Measurements from ENCODE around the gene ANKRD23. TPM values are rescaled to one million over a fixed set of nuclear protein-coding genes. Genes with fewer than 3 reads are reported as not detected.

Gene ANKRD23
- total and polyA plus RNA-seq, 2 of the 13 experiments (the other 11 are each of a cell fraction or from before 2014, with no cell fraction given): 1.5 to 1.6 TPM

GRCh38 chr2:96867756-96868554 lies 24.1 kb upstream of the ANKRD23 start (continued):
- TF ChIP-seq ERF (CRISPR knock-in tag; IDR thresholded peaks at IDR 0.05) (no peak), ZNF501 (CRISPR knock-in tag; IDR thresholded peaks at IDR 0.05) (peak; percentile 45), ZNF446 (CRISPR knock-in tag; IDR thresholded peaks at IDR 0.05) (0 out of 2 replicates have a peak, but pooled peaks have one; percentile 9), BRF2 (CRISPR knock-in tag; IDR thresholded peaks at IDR 0.05) (no peak), RFXAP (CRISPR knock-in tag; IDR thresholded peaks at IDR 0.05; ENCODE audit: borderline replicate concordance) (no peak), KDM5B (CRISPR knock-in tag; IDR thresholded peaks at IDR 0.05; ENCODE audit: borderline replicate concordance) (peak; percentile 77), ZBTB1 (CRISPR knock-in tag; IDR thresholded peaks at IDR 0.05; ENCODE audit: borderline replicate concordance) (no peak), RORA (CRISPR knock-in tag; IDR thresholded peaks at IDR 0.05) (no peak), DZIP1 (CRISPR knock-in tag; IDR thresholded peaks at IDR 0.05) (no peak; the same call in 1 of the 2 replicates), ZNF274 (CRISPR knock-in tag; IDR thresholded peaks at IDR 0.05) (no peak; the same call in 1 of the 2 replicates), BRCA1 (CRISPR knock-in tag; IDR thresholded peaks at IDR 0.05) (no peak), ZBTB42 (CRISPR knock-in tag; IDR thresholded peaks at IDR 0.05) (no peak), ZFAT (CRISPR knock-in tag; conservative IDR thresholded peaks at IDR 0.05) (no peak), HOXD1 (CRISPR knock-in tag; IDR thresholded peaks at IDR 0.05) (no peak), THAP8 (CRISPR knock-in tag; IDR thresholded peaks at IDR 0.05; ENCODE audit: borderline replicate concordance) (0 out of 2 replicates have a peak, but pooled peaks have one; percentile 13), TCF12 (IDR thresholded peaks at IDR 0.05) (no peak), TCF12 (CRISPR knock-in tag; IDR thresholded peaks at IDR 0.05) (no peak; the same call in 1 of the 2 replicates), NRL (CRISPR knock-in tag; IDR thresholded peaks at IDR 0.05; ENCODE audit: borderline replicate concordance) (peak; percentile 12; the same call in 1 of the 2 replicates), ZNF124 (CRISPR knock-in tag; IDR thresholded peaks at IDR 0.05) (no peak), ELK4 (CRISPR knock-in tag; IDR thresholded peaks at IDR 0.05; ENCODE audit: borderline replicate concordance) (no peak; the same call in 1 of the 2 replicates), GFI1 (CRISPR knock-in tag; IDR thresholded peaks at IDR 0.05; ENCODE audit: borderline replicate concordance) (no peak), THRA (CRISPR knock-in tag; IDR thresholded peaks at IDR 0.05; ENCODE audit: borderline replicate concordance) (no peak; the same call in 1 of the 2 replicates), ZNF160 (CRISPR knock-in tag; IDR thresholded peaks at IDR 0.05) (0 out of 2 replicates have a peak, but pooled peaks have one; percentile 27)

Measured in HepG2 (cell line).